ENCODE results near the gene LRP10. TPM values are rescaled to one million over a fixed set of nuclear protein-coding genes. Genes with fewer than 3 reads are reported as not detected.
"Not testable (repeated sequence)": the region's sequence is repeated elsewhere in the genome, so short reads cannot be mapped to it uniquely, and the experiment has no call there.

LRP10 gene
- polyA plus RNA-seq, 3 donors, result 79.1 to 94.9 (median 93.9) TPM

GRCh38 chr14:22841769-22842168 lies 29.8 kb upstream of the LRP10 start:
- DNase-seq, result no peak

GRCh38 chr14:22842211-22843122 lies 29.1 kb upstream of the LRP10 start:
- no peak for DNase-seq

DNA sequence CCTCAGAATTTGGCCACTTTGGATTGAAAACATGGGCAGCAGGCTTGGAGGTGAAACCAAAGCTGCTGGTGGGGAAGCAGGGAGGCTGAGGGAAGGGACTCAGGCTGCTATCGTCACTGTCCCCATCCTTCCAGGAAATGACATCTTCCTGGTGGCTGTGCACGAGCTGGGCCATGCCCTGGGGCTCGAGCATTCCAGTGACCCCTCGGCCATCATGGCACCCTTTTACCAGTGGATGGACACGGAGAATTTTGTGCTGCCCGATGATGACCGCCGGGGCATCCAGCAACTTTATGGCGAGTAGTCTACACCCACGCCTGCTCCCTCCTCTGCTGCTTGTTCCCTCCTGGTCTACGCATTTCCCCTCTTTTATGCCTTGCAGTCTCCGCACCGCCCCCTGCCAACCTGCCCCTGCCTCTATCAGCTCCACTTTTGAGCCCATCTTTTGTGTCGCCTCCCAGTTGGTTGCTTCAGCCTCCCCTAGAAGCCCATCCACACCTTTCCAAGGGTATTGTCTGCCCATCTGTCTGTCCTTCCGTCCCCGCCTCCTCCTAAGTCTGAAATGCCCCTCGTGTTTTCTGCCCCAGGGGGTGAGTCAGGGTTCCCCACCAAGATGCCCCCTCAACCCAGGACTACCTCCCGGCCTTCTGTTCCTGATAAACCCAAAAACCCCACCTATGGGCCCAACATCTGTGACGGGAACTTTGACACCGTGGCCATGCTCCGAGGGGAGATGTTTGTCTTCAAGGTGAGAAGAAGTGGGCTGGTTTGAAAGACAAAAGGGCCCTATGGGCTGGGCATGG lies 28.2 kb upstream of the LRP10 start:
- DNase-seq, result no peak

- no peak for DNase-seq
Measured at GRCh38 chr14:22844221-22845102, 27.1 kb upstream of the LRP10 start.

DNA sequence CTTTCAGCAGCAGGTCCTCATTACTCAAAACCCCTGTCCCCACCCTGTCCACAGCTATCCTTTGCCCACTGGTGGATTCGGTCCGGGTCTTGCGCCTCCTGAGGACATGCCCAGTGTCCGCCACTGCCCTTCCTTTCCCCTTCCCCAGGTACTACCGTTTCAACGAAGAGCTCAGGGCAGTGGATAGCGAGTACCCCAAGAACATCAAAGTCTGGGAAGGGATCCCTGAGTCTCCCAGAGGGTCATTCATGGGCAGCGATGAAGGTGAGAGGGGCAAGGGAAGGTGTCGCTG lies 26.5 kb upstream of the LRP10 start:
- DNase-seq, result no peak

GRCh38 chr14:22845821-22846625 lies 25.5 kb upstream of the LRP10 start:
- DNase-seq, result no peak

DNA sequence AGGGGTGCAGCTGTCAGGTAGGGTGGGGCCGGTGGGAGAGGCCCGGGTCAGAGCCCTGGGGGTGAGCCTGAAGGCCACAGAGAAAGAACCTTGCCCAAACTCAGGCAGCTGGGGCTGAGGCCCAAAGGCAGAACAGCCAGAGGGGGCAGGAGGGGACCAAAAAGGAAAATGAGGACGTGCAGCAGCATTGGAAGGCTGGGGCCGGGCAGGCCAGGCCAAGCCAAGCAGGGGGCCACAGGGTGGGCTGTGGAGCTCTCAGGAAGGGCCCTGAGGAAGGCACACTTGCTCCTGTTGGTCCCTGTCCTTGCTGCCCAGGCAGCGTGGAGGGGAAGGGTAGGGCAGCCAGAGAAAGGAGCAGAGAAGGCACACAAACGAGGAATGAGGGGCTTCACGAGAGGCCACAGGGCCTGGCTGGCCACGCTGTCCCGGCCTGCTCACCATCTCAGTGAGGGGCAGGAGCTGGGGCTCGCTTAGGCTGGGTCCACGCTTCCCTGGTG lies 24.7 kb upstream of the LRP10 start:
- DNase-seq, result no peak

GRCh38 chr14:22847661-22848341 lies 23.7 kb upstream of the LRP10 start:
- DNase-seq, result no peak

DNA sequence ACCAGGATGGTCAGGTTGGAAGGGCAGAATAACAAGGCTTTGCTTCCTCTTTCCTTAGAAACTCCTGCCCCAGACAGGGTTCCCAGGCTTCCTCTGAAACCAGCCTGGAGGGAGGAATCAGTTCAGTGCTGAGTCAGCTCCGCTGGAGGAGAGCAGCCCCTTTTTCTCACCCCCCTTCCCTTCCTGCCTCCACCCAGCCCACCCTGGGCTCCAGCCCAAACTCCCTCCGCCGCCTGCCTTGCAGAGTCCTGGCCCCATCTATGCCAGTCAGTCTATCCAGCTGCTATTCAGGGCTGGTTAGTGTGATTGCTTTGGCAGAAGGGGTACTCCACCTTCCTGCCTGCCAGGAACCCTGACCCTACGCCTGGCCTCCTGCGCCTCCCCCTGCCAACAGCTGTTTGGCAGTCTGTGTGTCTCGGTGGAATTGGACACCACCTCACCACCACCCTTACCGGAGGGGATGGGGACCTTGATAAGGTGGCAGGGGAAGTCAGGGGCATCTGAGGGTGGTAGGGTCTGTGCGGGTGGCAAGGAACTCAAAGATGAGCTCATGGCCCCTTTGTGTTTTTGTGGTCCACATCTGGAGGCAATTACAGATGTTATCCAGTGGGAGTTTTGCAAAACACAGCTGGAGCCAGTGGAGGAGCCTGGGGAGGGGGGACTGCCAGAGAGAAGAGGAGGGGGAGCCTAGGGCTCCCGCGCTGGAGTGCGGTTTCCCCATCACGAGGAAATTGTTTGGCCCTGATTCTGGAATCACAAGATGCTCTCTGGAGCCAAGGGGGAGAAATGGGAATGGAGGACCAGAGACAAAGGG lies 23.0 kb upstream of the LRP10 start:
- DNase-seq, result peak; percentile 82

GRCh38 chr14:22849212-22849819 lies 22.2 kb upstream of the LRP10 start:
- DNase-seq, result no peak

DNA sequence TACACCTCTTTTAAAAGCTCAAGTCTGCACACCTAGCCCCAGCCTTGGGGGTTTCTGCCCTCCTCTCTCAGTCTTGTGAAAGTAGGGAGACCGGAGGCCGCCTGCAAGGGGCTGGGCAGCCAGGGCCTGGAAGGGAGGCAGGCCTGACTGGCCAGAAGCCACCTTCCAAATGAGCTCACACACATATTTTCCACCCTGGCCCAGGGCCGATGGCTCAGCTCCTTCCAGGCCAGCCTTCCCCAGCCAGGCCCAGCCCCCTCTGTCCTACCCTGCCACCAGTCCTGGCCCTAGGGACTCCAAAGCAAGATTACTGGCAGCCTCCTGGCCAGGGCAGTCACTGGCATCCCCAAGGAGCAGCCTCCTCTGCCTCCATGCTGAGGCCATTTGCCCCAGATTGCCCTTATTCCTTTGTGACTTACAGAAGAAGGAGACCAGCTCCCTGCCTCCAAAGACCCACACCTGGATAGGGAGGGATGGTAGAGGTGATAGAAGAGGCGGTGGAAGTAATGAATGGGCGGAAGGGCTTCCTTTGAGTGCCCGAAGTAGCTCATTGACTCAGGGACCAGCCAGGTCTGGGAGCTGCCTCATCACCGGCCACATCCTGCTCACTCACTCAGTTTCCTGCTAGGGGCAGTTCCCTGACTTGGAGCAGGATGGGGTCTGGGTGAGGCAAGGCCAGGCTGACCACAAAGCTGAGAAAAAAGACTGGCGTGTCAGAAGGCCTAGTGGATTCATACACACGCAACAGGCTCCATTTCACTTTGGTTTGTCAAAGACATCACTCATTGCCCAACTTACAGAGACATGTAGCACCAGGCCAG lies 20.4 kb upstream of the LRP10 start:
- DNase-seq, result no peak

GRCh38 chr14:22852178-22852577 lies 19.4 kb upstream of the LRP10 start:
- not testable (repeated sequence) for DNase-seq

DNA sequence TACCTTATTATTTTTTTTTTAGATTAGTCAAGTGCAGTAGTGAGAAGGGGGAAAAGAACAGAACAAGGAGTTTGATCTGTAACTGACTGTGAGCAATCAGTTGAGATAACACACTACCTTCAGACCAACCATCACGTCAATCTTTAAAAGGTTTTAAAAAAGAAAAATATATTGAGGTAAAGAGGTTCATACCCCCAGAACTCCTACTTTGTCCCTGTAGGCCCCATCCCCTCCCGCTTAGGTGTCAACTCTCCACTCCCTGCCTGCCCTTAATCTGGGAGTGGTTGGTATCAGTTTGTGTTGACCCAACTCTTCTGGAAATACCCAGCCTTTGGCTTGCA lies 19.0 kb upstream of the LRP10 start:
- DNase-seq, result no peak

DNA sequence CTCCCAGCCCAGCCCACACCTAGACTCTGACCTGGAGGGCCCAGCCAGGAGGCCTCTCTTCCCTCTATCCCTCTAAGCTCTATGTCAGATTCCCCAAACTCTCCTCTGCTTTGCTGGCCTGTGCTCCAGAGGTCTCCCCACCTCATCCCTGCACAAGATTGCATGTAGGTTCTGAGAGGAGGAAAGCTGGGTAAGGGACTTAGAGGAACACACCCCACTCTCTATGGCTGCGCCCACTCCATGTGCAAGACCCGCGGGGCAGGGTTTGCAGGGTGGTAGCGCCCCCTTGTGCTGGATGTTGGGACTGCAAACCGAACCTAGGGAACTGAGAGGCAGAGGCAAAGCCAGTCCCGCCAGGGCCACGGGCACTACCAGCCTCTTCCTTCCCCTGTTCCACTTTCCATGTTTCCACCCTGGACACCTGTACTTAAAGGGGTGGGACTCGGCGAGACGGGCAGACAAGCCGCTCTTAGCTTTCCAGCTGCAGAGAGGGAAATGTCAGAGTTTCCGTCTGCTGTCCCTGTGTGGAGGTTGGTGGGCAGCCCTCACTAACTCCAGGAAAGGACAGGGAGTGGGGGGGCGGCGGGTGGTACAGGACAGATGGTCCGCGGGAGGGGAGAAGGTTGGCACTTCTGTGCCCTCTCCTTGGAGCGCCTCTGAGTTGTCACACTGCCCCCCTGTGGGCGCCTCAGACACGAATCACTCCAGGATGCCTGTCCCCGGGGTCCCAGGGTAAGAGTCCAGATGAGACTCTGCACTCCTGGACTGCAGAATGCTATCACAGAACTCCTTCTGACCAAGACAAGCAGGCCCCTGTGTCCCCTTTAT lies 18.4 kb upstream of the LRP10 start:
- DNase-seq, result peak; percentile 88

- not testable (repeated sequence) for DNase-seq
Measured at GRCh38 chr14:22854296-22854695, 17.2 kb upstream of the LRP10 start.

DNA sequence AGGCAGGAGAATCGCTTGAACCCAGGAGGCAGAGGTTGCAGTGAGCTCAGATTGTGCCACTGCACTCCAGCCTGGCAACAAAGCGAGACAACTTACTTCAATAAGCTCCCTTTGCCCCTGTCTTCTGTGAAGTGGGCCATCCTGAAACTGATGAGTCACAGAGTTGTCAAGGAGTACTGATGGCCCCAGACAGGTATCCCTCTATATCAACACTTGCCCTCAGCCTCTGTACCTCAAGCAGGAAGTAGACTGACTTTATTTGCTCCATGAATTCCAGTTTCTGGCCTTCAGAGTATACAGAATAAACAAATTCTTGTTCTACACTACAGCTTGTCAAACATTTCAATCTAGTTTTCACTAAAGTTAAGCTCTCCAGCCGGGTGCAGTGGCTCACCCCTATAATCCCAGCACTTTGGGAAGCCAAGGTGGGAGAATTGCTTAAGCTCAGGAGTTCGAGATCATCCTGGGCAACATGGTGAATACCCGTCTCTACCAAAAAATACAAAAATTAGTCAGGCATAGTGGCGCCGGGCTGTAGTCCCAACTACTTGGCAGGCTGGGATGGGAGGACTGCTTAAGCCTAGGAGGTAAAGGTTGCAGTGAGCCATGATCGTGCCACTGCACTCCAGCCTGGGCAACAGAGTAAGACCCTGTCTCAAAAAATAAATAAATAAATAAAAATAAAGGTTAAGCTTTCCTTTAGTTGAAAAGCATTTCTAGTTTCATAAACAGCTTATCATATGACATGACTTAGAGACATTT lies 16.4 kb upstream of the LRP10 start:
- DNase-seq, result no peak

DNA sequence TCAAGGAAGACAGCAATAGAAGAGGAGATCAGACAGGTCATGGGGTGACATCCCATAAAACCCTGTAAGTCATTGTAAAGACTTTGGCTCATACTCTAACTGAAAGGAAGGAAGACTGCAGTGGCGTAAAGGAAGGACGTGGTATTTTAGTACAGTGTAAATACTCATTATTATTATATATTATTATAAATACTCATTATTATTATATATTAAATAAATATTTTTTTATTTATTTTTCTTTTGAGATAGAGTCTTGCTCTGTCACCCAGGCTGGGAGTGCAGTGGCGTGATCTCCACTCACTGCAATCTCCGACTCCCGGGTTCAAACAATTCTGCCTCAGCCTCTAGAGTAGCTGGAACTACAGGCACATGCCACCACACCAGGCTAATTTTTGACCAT lies 15.1 kb upstream of the LRP10 start:
- DNase-seq, result no peak

All from renal pelvis (tissue), 4 donors.